Measurements from ENCODE around the gene CCNL1.
A peak's percentile ranks its signal among the peaks of the same experiment; 100 is the strongest.
"Not testable (repeated sequence)": the region's sequence is repeated elsewhere in the genome, so short reads cannot be mapped to it uniquely, and the experiment has no call there.

The CCNL1 gene

GRCh38 chr3:157103280-157103679 lies 56.7 kb downstream of the CCNL1 start:
- Histone ChIP-seq H2AFZ (peak overlapping the region; percentile 55), H3K4me3 (ENCODE audit: low read depth, low read length) (no peak overlapping the region), H3K36me3 (ENCODE audit: control insufficient read depth, insufficient read depth, low read length) (no peaks in the 10 kb centered on the region), H3K4me2 (ENCODE audit: low read length) (no peak overlapping the region), H3K4me1 (peaks cover 4% of the 10 kb centered on the region), H3K27me3 (ENCODE audit: control insufficient read depth, insufficient read depth, low read length) (no peaks in the 10 kb centered on the region), H3K27ac (no peak overlapping the region), H3K9me3 (ENCODE audit: control insufficient read depth, low read length) (no peaks in the 10 kb centered on the region), H3K9ac (no peak overlapping the region), H3K79me2 (no peaks in the 10 kb centered on the region)
- TF ChIP-seq, protein P1, sequence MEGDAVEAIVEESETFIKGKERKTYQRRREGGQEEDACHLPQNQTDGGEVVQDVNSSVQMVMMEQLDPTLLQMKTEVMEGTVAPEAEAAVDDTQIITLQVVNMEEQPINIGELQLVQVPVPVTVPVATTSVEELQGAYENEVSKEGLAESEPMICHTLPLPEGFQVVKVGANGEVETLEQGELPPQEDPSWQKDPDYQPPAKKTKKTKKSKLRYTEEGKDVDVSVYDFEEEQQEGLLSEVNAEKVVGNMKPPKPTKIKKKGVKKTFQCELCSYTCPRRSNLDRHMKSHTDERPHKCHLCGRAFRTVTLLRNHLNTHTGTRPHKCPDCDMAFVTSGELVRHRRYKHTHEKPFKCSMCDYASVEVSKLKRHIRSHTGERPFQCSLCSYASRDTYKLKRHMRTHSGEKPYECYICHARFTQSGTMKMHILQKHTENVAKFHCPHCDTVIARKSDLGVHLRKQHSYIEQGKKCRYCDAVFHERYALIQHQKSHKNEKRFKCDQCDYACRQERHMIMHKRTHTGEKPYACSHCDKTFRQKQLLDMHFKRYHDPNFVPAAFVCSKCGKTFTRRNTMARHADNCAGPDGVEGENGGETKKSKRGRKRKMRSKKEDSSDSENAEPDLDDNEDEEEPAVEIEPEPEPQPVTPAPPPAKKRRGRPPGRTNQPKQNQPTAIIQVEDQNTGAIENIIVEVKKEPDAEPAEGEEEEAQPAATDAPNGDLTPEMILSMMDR (IDR thresholded peaks at IDR 0.05): no peak

DNA sequence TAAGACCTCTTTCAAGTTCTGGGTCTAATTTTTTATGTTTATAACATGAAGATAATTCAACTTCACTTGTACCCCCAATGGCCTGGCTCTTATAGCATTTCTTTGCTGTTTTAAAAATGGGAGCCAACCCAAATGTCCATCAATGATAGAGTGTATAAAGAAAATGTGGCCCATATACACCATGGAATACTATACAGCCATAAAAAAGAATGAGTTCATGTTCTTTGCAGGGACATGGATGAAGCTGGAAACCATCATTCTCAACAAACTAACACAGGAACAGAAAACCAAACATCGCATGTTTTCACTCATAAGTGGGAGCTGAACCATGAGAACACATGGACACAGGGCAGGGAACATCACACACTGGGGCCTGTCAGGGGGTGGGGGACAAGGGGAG lies 57.4 kb downstream of the CCNL1 start:
- H3K27ac ChIP-seq; H3K9ac ChIP-seq; H2AFZ ChIP-seq; H3K9me3 ChIP-seq (ENCODE audit: control insufficient read depth, low read length); H3K4me3 ChIP-seq (ENCODE audit: low read depth, low read length); H3K4me2 ChIP-seq (ENCODE audit: low read length); H3K79me2 ChIP-seq; H3K27me3 ChIP-seq (ENCODE audit: control insufficient read depth, insufficient read depth, low read length); H3K4me1 ChIP-seq; H3K36me3 ChIP-seq (ENCODE audit: control insufficient read depth, insufficient read depth, low read length): not testable (repeated sequence)

- Histone ChIP-seq H3K9ac (no peak overlapping the region), H3K9me3 (ENCODE audit: control insufficient read depth, low read length) (no peaks in the 10 kb centered on the region), H2AFZ (no peak overlapping the region), H3K27ac (no peak overlapping the region), H3K4me1 (no peaks in the 10 kb centered on the region), H3K27me3 (ENCODE audit: control insufficient read depth, insufficient read depth, low read length) (no peaks in the 10 kb centered on the region), H3K4me3 (ENCODE audit: low read depth, low read length) (no peak overlapping the region), H3K4me2 (ENCODE audit: low read length) (no peak overlapping the region), H3K79me2 (no peaks in the 10 kb centered on the region), H3K36me3 (ENCODE audit: control insufficient read depth, insufficient read depth, low read length) (no peaks in the 10 kb centered on the region)
- TF ChIP-seq, protein P1 (IDR thresholded peaks at IDR 0.05): no peak
Measured at GRCh38 chr3:157102098-157102497, 57.8 kb downstream of the CCNL1 start.

DNA sequence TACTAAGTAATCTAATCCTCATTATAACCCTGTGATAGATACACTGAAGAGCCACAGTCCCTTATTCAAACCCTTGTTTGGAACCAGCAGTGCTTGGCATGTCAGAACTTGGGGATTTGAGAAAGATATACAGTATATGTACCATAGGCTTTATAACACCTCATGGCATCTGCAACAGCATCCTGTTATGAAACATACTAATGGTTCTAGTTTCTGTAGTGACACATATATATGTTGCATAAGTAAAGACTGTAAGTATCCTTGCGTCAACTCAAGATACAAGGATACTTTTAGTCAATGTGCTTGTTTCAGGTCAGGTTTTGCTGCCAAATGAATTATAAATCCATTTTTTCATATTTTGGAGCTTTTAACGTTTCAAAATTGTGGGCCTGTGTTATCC lies 58.5 kb downstream of the CCNL1 start:
- no peak overlapping the region for H3K4me2 ChIP-seq (ENCODE audit: low read length)
- TF ChIP-seq, protein P1 (IDR thresholded peaks at IDR 0.05): no peak
- no peak overlapping the region for H3K9ac ChIP-seq
- no peaks in the 10 kb centered on the region for H3K27me3 ChIP-seq (ENCODE audit: control insufficient read depth, insufficient read depth, low read length)
- H3K4me3 ChIP-seq (ENCODE audit: low read depth, low read length): no peak overlapping the region
- H3K27ac ChIP-seq: no peak overlapping the region
- H3K4me1 ChIP-seq: no peaks in the 10 kb centered on the region
- H3K36me3 ChIP-seq (ENCODE audit: control insufficient read depth, insufficient read depth, low read length): no peaks in the 10 kb centered on the region
- no peaks in the 10 kb centered on the region for H3K79me2 ChIP-seq
- H2AFZ ChIP-seq: no peak overlapping the region
- no peaks in the 10 kb centered on the region for H3K9me3 ChIP-seq (ENCODE audit: control insufficient read depth, low read length)

GRCh38 chr3:157100608-157101396 lies 59.1 kb downstream of the CCNL1 start:
- H3K4me3 ChIP-seq (ENCODE audit: low read depth, low read length): no peak overlapping the region
- no peaks in the 10 kb centered on the region for H3K4me1 ChIP-seq
- no peaks in the 10 kb centered on the region for H3K36me3 ChIP-seq (ENCODE audit: control insufficient read depth, insufficient read depth, low read length)
- H3K4me2 ChIP-seq (ENCODE audit: low read length): no peak overlapping the region
- H3K27me3 ChIP-seq (ENCODE audit: control insufficient read depth, insufficient read depth, low read length): no peaks in the 10 kb centered on the region
- no peaks in the 10 kb centered on the region for H3K79me2 ChIP-seq
- no peak overlapping the region for H3K9ac ChIP-seq
- no peak overlapping the region for H3K27ac ChIP-seq
- H3K9me3 ChIP-seq (ENCODE audit: control insufficient read depth, low read length): no peaks in the 10 kb centered on the region
- no peak overlapping the region for H2AFZ ChIP-seq
- TF ChIP-seq, protein P1 (IDR thresholded peaks at IDR 0.05): no peak

Data from parathyroid adenoma (tissue), 2 donors.